GM18505 (cell line): ENCODE data around the gene ARHGEF4.
"Not testable (repeated sequence)": the region's sequence is repeated elsewhere in the genome, so short reads cannot be mapped to it uniquely, and the experiment has no call there.

Source experiments
- ATAC-seq: cut with Tn5 transposase; IDR thresholded peaks from one replicate; pipeline ENCODE4 v1.9.1; 2021; ENCODE audit not compliant: unreplicated experiment
- POLR2A ChIP-seq: IDR thresholded peaks from 4 replicates; pipeline ENCODE4 v1.6.1; 2011; ENCODE audit warnings: borderline replicate concordance; ENCODE audit not compliant: insufficient read depth, insufficient read length; ENCODE audit errors: extremely low read depth

Gene ARHGEF4

DNA sequence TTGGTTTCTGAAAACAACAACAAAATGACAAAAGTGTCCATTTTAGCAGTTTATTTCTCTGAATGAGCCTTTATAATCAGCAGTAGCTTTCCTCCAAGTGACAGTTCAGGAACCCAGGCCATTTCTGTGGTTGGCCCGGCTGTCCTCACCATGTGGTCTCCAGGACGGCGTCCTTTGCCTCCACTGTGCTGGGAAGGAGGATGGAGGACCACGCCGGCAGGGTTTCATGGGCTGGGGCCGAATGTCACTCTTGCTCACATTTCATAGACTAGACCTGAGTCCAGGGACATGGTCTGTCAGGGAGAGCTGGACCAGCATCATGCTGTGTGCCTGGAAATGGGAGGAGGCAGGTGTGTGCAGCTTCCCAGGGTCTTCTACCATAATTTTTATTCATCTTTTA is 50.9 kb downstream of the ARHGEF4 start:
- no peak for TF ChIP-seq POLR2A
- no peak for ATAC-seq

DNA sequence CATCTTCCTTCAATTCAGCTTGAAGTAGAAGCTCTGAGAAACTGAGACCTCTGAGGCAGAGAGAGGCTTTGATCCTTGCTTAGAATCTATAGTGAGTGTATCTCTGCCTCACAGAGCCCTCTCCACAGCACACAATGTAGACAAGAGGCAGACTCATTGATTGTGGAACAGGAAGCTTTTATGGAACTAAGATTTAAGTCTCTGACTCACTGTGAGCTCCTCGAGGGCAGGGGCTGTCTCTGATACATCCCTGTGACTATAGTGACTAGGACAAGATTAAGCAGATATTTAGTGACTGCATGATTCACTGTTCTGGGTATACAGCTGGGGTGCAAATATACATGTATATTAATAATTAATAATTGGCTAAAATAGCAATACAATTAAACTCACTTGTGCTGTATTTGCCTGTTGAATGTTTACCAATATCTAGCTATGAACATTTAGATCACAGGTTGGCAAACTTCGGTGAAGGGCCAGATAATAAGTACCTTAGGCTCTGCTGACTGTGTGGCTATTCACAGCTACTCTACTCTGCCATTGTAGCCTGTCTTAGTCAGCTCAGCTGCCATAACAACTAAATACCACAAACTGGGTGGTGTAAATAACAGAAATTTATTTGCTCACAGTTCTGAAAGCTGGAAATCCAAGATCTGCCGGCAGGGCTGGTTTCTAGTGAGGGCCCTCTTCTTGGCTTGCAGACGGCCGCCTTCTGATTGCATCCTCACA is 54.4 kb downstream of the ARHGEF4 start:
- no peak for ATAC-seq
- TF ChIP-seq POLR2A, result no peak

DNA sequence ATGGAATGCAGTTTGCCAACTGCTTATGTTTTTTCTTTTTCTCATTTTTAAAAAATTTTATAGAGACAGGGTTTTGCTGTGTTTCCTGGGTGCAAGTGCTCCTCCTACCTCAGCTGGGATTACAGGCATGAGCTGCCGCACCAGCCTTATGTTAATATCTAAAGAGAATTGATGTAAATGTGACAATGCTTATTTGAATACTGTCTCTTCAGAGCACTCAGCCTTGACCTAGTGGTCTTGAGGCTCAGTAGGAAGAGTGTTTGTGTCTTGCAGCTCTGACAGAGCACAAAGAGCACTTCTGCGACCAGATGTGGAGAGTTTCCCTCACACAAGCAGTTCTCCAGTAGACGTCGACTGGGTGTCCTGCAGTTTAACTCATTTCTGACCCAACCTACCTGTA is 55.3 kb downstream of the ARHGEF4 start:
- TF ChIP-seq POLR2A, result no peak
- no peak for ATAC-seq

- no peak for TF ChIP-seq POLR2A
- ATAC-seq, result no peak
Observed at GRCh38 chr2:130892793-130893785, 56.4 kb downstream of the ARHGEF4 start.

DNA sequence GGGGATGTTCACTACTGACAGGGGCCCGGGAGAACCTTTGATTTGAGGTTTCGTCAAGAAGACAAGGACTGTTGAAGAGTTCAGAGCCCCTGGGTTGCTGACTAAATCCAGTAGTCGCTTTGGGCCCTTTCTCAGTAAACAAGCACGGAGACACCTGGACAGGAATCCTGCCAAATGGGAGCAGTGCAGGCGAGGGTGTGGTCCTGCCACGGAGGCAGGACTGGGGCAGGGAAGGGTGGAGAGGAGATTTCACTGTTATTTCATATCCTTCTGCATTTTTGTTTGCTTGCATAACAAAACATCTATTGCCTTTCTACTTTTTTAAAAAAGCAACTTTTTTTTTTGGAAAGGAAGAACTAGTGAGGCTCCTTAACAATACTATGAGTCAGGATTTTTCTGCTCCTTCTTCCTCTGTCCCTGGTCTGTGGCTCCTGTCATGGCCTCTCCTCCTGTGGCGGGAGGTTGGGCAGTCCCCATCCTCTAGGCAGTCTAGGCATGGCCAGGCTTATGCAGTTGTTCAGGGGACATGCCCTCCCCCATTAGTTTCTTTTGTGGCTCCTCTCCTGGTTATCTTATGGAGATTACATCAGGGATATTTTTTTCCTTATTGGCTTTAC is 57.7 kb downstream of the ARHGEF4 start:
- no peak for ATAC-seq
- no peak for TF ChIP-seq POLR2A

DNA sequence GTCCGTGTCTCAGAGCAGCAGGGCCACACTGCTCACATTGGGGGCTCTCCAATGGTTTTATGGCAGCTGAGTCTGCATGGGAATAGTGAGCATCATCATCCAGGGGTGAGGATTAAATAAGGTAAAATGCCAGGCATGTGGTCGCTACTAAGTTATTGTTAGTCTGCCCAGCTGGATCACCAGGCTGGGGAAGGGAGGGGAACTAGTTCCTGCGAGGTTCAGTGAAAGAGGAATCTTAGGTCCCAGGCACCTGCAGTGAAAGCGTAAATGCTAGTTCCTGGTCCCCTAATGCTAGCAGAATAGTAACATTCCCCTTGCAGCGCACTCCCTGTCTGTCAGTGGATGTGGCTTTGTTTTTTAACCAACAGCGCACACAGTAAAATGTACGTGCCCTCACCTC is 60.1 kb downstream of the ARHGEF4 start:
- TF ChIP-seq POLR2A, result no peak
- ATAC-seq, result no peak

GRCh38 chr2:130898553-130898952 is 61.8 kb downstream of the ARHGEF4 start:
- TF ChIP-seq POLR2A, result no peak
- ATAC-seq, result no peak

- ATAC-seq, result no peak
- TF ChIP-seq POLR2A, result no peak
Observed at GRCh38 chr2:130899306-130899705, 62.6 kb downstream of the ARHGEF4 start.

- no peak for ATAC-seq
- no peak for TF ChIP-seq POLR2A
Observed at GRCh38 chr2:130901061-130901460, 64.3 kb downstream of the ARHGEF4 start.

GRCh38 chr2:130901626-130902025 is 64.9 kb downstream of the ARHGEF4 start:
- ATAC-seq, result not testable (repeated sequence)

GRCh38 chr2:130908832-130909231 is 72.1 kb downstream of the ARHGEF4 start:
- no peak for TF ChIP-seq POLR2A
- no peak for ATAC-seq

DNA sequence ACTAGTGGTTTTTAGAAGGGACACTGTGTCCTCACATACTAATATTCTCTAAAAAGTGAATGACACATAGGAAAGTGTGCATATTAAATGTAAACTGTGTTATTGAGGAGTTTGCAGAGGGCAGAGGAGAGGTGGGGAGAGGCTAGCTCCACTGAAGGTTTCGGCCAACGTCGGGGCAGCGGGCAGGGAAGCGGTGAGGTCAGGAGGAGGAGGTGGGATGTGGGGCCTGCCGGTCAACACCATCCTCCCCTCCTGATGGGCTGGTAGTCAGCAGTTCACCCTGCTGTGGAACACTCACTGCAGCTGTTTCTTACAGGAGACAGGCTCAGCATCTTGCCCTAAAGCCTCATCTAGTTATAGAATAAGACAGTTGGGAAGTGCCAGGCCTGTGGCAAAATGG is 74.2 kb downstream of the ARHGEF4 start:
- no peak for TF ChIP-seq POLR2A
- ATAC-seq, result no peak

GRCh38 chr2:130911482-130911881 is 74.8 kb downstream of the ARHGEF4 start:
- no peak for ATAC-seq
- TF ChIP-seq POLR2A, result no peak
